ENCODE data around the gene METTL16.
"Not testable (repeated sequence)": the region's sequence is repeated elsewhere in the genome, so short reads cannot be mapped to it uniquely, and the experiment has no call there.

Gene METTL16

GRCh38 chr17:2503627-2504026 lies 8.1 kb downstream of the METTL16 start:
- DNase-seq (ENCODE audit: low read depth in 2 of 2) = no peak

GRCh38 chr17:2502871-2503580 lies 8.7 kb downstream of the METTL16 start:
- DNase-seq (ENCODE audit: low read depth in 2 of 2) = no peak

DNA sequence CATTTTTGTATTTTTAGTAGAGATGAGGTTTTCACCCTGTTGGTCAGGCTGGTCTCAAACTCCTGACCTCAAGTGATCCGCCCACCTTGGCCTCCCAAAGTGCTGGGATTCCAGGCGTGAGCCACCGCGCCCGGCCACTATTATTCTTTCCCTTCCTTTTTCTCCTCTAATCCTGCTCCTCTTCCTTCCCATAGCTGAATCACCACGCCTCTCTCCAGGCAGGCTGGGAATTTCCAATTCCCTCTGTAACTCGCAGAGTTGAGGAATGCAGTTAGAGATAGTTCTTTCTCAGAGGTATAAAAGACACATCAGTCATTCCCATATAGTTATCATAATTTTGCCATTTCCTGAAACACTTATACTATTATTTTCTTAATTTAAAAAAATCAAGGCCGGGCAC lies 11.2 kb downstream of the METTL16 start:
- no peak for DNase-seq (ENCODE audit: low read depth in 2 of 2)

DNA sequence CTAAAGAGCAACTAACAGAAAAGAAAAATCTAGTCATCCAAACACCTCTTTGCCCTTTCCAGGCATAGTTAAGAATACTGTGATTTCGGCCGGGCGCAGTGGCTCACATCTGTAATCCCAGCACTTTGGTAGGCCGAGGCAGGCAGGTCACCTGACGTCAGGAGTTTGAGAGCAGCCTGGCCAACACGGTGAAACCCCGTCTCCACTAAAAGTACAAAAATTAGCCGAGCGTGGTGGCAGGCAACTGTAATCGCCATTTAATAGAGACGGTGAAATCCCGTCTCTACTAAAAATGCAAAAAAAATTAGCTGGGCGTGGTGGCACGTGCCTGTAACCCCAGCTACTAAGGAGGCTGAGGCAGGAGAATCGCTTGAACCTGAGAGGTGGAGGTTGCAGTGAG lies 22.4 kb downstream of the METTL16 start:
- DNase-seq (ENCODE audit: low read depth in 2 of 2) = not testable (repeated sequence)

GRCh38 chr17:2487306-2487705 lies 24.4 kb downstream of the METTL16 start:
- no peak for DNase-seq (ENCODE audit: low read depth in 2 of 2)

DNA sequence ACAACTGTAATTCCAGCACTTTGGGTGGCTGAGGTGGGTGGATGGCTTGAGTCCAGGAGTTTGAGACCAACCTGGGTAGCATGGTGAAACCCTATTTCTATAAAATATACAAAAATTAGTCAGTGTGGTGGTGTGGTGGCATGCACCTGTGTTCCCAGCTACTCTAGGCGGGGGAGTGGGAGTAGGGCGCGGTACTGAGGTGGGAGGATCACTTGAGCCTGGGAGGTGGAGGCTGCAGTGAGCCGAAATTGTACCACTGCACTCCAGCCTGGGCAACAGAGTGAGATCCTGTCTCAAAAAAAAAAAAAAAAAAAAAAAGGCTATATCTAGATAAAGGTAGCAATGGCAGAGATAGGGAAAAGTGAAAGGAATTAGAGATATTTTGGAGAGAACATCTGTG lies 25.0 kb downstream of the METTL16 start:
- not testable (repeated sequence) for DNase-seq (ENCODE audit: low read depth in 2 of 2)

DNA sequence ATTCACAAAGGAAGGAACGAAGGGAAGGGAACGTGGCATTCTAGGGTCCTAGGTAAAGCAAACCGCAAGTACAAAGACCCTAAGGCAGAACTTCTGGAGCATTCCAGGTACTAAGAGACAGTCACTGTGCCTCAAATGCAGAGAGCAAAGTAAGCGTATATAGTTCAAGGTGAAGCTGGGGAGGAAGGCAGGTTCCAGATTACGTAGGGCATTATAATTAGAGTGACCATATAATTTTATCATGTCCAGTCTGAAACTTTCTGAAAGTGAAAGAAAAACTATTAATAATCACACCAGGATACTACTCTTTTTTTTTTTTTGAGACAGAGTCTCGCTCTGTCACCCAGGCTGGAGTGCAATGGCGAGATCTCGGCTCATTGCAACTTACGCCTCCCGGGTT lies 25.7 kb downstream of the METTL16 start:
- DNase-seq (ENCODE audit: low read depth in 2 of 2) = no peak

DNA sequence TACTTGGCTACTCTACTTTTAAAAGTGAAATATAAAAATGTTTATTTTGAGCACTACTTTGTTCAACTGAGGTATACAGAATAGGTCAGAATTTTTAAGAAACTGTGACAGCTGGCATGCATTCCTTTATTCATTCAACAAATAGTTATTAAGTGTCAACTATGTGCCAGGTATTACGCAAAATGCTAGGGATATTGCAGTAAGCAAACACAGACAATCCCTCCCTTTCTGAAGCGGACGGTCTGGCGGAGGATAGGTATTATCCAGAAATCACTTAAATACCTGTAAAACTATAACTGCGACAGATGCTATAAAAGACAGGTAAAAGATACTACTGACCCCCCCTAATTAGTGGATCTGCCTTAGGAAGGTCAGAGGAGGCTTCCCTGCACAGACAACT lies 26.1 kb downstream of the METTL16 start:
- no peak for DNase-seq (ENCODE audit: low read depth in 2 of 2)

DNA sequence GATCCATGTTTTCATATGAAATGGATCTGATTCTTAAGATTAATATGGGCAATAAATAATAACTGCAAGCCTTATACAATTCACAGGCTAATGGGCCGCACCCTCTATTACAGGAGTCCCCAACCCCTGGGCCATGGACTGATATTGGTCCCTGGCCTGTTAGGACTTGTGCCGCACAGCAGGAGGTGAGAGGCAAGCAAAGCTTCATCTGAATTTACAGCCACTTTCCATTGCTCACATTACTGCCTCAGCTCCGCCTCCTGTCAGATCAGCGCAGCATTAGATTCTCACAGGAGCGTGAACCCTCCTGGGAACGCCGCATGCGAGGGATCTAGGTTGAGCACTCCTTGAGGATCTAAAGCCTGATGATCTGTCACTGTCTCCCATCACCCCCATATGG lies 26.8 kb downstream of the METTL16 start:
- no peak for DNase-seq (ENCODE audit: low read depth in 2 of 2)

GRCh38 chr17:2483084-2483483 lies 28.6 kb downstream of the METTL16 start:
- no peak for DNase-seq (ENCODE audit: low read depth in 2 of 2)

DNA sequence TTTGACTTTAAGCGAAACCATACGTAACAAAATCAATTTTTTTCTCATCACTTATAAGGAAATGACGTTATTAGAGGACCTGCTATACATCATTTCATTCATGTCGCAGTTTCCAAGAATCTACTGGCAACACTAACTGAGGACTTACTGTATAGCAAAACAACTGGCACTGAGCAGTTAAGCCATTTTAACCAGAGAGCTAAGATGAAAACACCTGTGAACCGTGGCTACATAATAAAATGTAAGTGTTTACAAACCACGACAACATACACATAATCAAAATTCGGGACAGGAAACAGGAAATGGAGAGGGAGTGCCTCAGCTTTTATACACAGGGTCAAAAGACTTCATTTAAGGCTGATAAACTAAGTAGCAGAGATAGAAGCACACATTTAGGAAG lies 29.5 kb downstream of the METTL16 start:
- DNase-seq (ENCODE audit: low read depth in 2 of 2) = no peak

DNA sequence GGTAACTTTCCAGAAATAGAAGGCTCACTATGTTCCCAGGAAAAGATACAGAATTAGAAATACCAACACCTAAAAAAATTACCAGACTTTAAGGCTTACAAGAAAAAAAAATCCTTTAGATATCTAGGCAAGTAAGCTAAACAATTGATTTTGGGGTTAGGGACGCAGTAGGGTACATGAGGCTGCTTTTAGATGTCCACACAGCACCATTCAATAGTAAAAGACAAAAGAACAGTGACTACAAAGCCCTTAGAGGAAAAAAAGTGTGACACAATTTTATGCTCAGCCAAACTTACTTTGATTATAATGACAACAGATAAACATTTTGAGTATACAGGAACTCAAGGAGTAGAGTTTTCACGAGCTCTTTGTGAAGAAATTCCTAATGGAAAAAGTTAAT lies 29.9 kb downstream of the METTL16 start:
- DNase-seq (ENCODE audit: low read depth in 2 of 2) = no peak

- DNase-seq (ENCODE audit: low read depth in 2 of 2) = no peak
These were observed 33.2 kb downstream of the METTL16 start for GRCh38 chr17:2478458-2478857.

- DNase-seq (ENCODE audit: low read depth in 2 of 2) = no peak
These were observed 36.6 kb downstream of the METTL16 start for GRCh38 chr17:2475056-2475455.

DNA sequence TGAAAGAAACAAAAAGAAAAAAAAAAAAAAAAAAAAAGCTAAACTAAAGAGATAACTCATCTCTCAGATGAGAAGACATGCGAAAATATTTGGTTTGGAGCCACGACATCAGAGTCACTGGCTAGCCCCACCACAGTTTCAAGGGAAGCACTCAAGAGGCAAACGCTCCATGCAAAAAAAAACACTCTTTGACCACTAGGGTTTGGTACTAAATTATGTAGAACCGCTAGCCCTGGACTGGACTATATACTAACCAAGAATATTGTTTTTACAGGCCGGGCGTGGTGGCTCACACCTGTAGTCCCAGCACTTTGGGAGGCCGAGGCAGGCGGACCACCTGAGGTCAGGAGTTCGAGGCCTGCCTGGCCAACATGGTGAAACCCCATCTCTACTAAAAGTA lies 37.3 kb downstream of the METTL16 start:
- no peak for DNase-seq (ENCODE audit: low read depth in 2 of 2)

DNA sequence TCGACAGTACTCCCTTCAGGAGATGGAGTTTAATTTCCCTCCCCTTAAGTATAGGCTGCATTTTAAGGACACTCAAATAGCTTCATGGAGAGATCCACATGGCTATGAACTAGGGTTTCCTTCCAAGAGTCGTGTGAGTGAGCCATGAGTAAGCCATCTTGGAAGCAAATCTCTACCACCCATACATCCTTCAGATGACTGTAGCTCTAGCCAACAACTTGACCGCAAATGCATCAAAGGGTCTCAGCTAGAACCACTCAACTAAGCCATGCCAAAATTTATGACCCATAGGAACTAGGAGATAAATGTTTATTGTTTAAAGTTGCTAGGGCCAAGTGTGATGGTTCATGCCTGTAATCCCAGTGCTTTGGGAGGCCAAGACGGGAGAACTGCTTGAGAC lies 43.4 kb downstream of the METTL16 start:
- no peak for DNase-seq (ENCODE audit: low read depth in 2 of 2)

- DNase-seq (ENCODE audit: low read depth in 2 of 2) = no peak
These were observed 44.8 kb downstream of the METTL16 start for GRCh38 chr17:2466931-2467330.

GRCh38 chr17:2462481-2462880 lies 49.2 kb downstream of the METTL16 start:
- DNase-seq (ENCODE audit: low read depth in 2 of 2) = no peak

DNA sequence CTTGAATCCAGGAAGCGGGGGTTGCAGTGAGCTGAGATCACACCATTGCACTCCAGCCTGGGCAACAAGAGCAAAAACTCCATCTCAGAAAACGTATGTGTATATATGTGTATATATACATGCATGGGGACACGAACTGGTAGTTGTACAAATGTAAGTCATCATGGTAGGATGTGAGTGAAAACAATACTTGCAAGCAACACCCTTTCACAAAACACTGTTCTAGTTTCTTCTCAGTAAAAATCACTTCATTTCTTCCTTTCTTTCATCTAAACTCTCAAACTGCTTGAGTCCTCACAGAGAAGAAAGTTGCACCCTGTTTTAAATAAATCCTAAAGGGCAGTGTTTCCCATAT lies 51.8 kb downstream of the METTL16 start:
- no peak for DNase-seq (ENCODE audit: low read depth in 2 of 2)

GRCh38 chr17:2457913-2458312 lies 53.8 kb downstream of the METTL16 start:
- DNase-seq (ENCODE audit: low read depth in 2 of 2) = no peak

DNA sequence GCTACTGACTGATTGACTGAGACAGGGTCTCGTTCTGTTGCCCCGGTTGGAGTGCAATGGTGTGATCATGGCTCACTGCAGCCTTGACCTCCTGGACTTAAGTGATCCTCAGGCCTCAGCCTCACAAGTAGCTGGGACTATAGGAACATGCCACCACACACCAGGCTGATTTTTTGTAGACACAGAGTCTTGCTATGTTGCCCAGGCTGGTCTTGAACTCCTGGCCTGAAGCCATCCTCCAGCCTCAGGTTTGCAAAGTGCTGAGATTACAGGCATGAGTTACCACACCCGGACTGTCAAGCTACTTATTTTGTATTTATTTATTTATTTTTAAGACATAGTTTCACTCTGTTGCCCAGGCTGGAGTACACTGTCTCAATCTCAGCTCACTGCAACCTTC lies 55.2 kb downstream of the METTL16 start:
- DNase-seq (ENCODE audit: low read depth in 2 of 2) = no peak

- DNase-seq (ENCODE audit: low read depth in 2 of 2) = no peak
These were observed 55.7 kb downstream of the METTL16 start for GRCh38 chr17:2455956-2456355.

- DNase-seq (ENCODE audit: low read depth in 2 of 2) = no peak
These were observed 57.8 kb downstream of the METTL16 start for GRCh38 chr17:2453866-2454265.

- DNase-seq (ENCODE audit: low read depth in 2 of 2) = no peak
These were observed 58.4 kb downstream of the METTL16 start for GRCh38 chr17:2453325-2453724.
